Effector CD8-positive, alpha-beta T cell (primary cell): ENCODE data around the gene ERBB4.

ENCODE experiments used
- DNase-seq: peaks from one replicate; lab custom pipeline; 2025; lab: John Stamatoyannopoulos, UW

The ERBB4 gene

GRCh38 chr2:211928201-211928600, 610.4 kb downstream of the ERBB4 start:
- DNase-seq = no peak

- no peak for DNase-seq
Observed at GRCh38 chr2:211923019-211923418, 615.6 kb downstream of the ERBB4 start.

- DNase-seq = no peak
Observed at GRCh38 chr2:211903961-211904360, 634.6 kb downstream of the ERBB4 start.

GRCh38 chr2:211901226-211901846, 637.3 kb downstream of the ERBB4 start:
- DNase-seq = no peak

- DNase-seq = no peak
Observed at GRCh38 chr2:211900518-211900917, 638.1 kb downstream of the ERBB4 start.

GRCh38 chr2:211900000-211900399, 638.6 kb downstream of the ERBB4 start:
- no peak for DNase-seq

- DNase-seq = no peak
Observed at GRCh38 chr2:211898702-211899101, 639.9 kb downstream of the ERBB4 start.

GRCh38 chr2:211881449-211881848, 657.2 kb downstream of the ERBB4 start:
- DNase-seq = no peak

GRCh38 chr2:211879323-211879722, 659.3 kb downstream of the ERBB4 start:
- no peak for DNase-seq

- DNase-seq = no peak
Observed at GRCh38 chr2:211877061-211877460, 661.5 kb downstream of the ERBB4 start.

- DNase-seq = no peak
Observed at GRCh38 chr2:211875488-211875887, 663.1 kb downstream of the ERBB4 start.

GRCh38 chr2:211868996-211869533, 669.5 kb downstream of the ERBB4 start:
- DNase-seq = no peak

GRCh38 chr2:211867845-211868451, 670.7 kb downstream of the ERBB4 start:
- no peak for DNase-seq

- no peak for DNase-seq
Observed at GRCh38 chr2:211864328-211864727, 674.3 kb downstream of the ERBB4 start.

GRCh38 chr2:211860224-211860623, 678.4 kb downstream of the ERBB4 start:
- DNase-seq = no peak

- no peak for DNase-seq
Observed at GRCh38 chr2:211854832-211855231, 683.8 kb downstream of the ERBB4 start.

GRCh38 chr2:211846714-211847113, 691.9 kb downstream of the ERBB4 start:
- DNase-seq = no peak

- DNase-seq = no peak
Observed at GRCh38 chr2:211846036-211846400, 692.6 kb downstream of the ERBB4 start.

GRCh38 chr2:211845338-211846035, 693.1 kb downstream of the ERBB4 start:
- DNase-seq = no peak

GRCh38 chr2:211837706-211838105, 700.9 kb downstream of the ERBB4 start:
- no peak for DNase-seq

- no peak for DNase-seq
Observed at GRCh38 chr2:211837206-211837605, 701.4 kb downstream of the ERBB4 start.

GRCh38 chr2:211836409-211836808, 702.2 kb downstream of the ERBB4 start:
- no peak for DNase-seq

- no peak for DNase-seq
Observed at GRCh38 chr2:211835695-211836094, 702.9 kb downstream of the ERBB4 start.
